ENCODE data around the gene RNF212.
A peak's percentile ranks its signal among the peaks of the same experiment; 100 is the strongest.

Gene RNF212

DNA sequence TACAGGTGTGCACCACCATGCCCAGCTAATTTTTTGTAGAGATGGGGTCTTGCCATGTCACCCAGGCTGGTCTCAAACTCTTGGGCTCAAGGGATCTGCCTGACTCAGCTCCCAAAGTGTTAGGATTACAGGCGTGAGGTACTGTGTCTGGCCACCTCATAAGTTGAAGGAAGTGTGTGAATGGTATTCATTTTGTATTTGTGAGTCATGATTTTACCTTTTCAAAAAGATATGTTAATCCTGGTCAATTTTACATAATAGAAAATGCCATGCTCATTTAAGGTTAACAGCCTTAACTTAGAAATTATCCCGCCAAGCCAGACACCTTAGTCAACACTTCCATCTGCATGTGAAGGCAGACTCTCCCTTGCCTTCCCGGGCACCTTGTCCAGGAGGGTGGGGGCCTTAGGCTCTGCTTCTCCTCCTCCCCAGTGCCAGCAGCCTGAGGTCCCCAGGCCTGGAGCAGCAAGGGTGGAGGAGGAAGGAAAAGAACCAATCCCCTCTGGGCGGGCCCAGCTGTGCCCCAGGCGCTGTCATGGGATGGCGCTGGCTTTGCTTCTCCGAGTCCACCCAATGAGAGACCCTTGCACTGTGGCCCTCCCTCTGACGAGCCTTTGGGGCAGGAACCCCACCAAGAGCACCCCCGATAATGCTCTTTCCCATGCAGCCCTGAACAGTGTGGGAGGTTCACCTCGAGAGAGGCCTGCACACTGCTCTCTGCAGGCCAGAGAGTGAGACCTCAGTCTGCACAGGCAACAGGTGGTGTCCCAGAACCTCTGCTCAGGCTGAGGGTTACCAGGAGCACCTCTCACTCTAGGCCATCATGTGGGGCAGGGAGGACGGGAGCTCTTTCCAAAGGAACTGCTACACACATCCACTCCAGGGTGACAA is 37.3 kb downstream of the RNF212 start:
- TF ChIP-seq, protein P1, sequence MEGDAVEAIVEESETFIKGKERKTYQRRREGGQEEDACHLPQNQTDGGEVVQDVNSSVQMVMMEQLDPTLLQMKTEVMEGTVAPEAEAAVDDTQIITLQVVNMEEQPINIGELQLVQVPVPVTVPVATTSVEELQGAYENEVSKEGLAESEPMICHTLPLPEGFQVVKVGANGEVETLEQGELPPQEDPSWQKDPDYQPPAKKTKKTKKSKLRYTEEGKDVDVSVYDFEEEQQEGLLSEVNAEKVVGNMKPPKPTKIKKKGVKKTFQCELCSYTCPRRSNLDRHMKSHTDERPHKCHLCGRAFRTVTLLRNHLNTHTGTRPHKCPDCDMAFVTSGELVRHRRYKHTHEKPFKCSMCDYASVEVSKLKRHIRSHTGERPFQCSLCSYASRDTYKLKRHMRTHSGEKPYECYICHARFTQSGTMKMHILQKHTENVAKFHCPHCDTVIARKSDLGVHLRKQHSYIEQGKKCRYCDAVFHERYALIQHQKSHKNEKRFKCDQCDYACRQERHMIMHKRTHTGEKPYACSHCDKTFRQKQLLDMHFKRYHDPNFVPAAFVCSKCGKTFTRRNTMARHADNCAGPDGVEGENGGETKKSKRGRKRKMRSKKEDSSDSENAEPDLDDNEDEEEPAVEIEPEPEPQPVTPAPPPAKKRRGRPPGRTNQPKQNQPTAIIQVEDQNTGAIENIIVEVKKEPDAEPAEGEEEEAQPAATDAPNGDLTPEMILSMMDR (IDR thresholded peaks at IDR 0.05; ENCODE audit: low read depth, low read length) = no peak

DNA sequence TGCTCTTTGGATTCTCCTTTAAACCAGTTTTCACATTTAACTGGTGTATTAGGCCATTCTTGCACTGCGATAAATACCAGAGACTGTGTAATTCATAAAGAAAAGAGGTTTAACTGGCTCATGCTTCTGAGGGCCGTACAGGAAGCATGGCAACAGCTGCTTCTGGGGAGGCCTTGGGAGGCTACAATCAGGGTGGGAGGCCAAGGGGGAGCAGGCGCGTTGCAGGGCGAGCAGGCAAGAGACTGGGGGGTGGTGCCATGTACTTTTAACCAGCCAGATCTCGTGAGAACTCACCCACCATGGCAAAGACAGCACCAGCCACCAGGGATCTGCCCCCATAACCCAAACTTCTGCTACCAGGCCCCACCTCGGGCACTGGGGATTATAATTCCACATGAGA is 38.1 kb downstream of the RNF212 start:
- TF ChIP-seq, protein P1 (IDR thresholded peaks at IDR 0.05; ENCODE audit: low read depth, low read length) = no peak
- no peak for DNase-seq (ENCODE audit: extremely low read depth, low read depth)

More for the DNA sequence above, 37.3 kb downstream of the RNF212 start:
- no peak for DNase-seq (ENCODE audit: extremely low read depth, low read depth)

DNA sequence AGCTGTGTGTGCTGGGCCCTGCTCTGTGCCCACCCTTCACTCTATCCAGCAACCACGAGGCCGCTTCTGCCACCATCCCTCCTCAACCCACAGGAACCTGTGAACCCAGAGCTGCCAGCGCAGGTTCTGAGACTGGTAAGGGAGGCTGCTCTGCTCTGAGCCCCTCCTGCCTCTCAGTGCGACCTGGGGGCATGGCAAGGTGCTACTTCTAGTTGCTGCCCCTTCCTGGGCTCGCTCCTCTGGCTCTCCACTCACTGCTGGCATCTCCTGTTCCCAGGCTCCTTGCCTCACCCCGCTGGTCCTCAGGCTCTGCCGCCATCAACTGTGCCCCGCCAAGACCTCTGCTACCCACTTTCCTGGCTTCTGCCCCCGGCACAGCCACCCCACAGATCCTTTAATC is 39.3 kb downstream of the RNF212 start:
- TF ChIP-seq, protein P1 (IDR thresholded peaks at IDR 0.05; ENCODE audit: low read depth, low read length) = no peak
- DNase-seq (ENCODE audit: extremely low read depth, low read depth) = no peak

DNA sequence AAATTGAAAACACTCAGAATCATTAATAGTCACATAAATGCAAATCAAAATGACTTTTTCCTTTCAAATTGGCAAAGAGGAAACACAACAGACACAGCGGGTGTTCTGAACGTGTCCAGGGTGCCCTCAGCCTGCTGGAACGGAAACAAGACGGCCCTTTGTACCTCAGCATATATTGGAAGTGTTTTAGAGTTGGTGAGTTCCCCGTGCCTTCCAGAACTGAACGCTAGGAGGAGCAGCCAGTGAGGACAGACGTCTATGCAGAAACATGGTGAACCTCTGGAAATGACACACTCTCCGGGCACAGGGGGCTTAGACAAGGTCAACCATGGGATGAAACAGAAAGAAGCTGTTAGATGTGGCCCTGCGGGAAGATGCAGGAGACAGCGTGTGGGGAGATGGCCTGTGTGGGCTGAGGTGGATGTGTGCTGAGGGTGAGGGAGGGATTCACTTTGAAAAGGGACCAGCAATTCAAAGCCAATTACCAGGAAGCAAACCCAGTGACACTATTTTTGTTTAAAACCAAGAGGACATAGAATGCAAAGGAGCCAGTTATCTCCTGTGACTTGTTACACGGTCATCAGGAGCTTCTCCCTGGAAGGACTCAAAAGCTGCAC is 40.4 kb downstream of the RNF212 start:
- DNase-seq (ENCODE audit: extremely low read depth, low read depth) = peak; percentile 11
- TF ChIP-seq, protein P1 (IDR thresholded peaks at IDR 0.05; ENCODE audit: low read depth, low read length) = peak; percentile 82

DNA sequence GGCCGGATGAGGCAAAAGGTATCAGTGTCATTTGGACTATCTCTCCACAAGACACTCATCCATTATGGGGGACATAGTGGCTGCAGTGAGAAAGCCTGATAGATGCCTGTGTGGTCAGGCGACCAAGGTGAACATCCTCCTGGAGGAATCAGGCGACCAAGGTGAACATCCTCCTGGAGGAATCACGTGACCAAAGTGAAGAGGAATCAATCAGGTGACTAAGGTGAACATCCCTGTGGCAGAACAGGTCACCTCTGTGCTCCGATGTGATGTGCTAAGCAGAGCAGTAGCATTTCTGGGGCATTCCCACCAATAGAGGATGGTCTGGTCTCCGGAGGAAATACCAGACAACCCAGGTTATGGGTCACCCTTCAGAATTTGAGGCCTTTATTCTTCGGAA is 44.0 kb downstream of the RNF212 start:
- TF ChIP-seq, protein P1 (IDR thresholded peaks at IDR 0.05; ENCODE audit: low read depth, low read length) = no peak
- no peak for DNase-seq (ENCODE audit: extremely low read depth, low read depth)

DNA sequence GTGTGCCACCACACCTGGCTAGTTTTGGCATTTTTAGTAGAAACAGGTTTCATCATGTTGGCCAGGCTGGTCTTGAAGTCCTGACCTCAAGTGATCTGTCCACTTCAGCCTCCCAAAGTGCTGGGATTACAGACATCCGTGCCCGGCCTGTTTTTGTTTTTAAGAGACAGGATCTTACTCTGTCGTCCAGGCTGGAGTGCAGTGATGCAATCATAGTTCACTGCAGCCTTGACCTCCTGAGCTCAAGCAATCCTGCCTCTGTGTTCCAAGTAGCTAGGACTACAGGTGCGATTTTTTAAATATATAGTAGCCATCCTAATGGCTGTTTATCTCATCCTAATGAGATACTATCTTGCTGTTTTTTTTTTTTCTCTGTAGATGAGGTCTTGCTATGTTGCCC is 47.6 kb downstream of the RNF212 start:
- TF ChIP-seq, protein P1 (IDR thresholded peaks at IDR 0.05; ENCODE audit: low read depth, low read length) = no peak
- DNase-seq (ENCODE audit: extremely low read depth, low read depth) = no peak

DNA sequence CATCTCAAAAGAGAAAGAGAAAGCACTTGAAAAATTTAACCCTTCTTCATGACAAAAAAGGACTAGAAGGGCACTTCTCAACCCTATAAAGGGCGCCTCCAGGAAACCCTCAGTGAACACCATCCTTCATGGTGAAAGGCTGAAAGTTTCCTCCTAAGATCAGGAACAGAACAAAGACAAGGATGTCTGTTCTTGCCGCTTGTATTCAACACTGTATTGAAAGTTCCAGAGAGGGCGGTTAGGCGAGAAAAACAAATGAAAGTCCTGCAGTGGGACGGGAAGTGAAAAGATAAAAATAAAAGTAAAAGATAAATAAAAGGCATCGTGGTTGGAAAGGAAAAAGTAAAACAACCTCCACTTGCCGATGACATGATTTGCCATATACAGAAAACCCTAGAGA is 50.9 kb downstream of the RNF212 start:
- TF ChIP-seq, protein P1 (IDR thresholded peaks at IDR 0.05; ENCODE audit: low read depth, low read length) = no peak
- no peak for DNase-seq (ENCODE audit: extremely low read depth, low read depth)

Data from AG09319 (cell line).